DND-41 (cell line): ENCODE measurements around the gene ABCA7.

ENCODE experiments used
- ATAC-seq: fragments of 200-7000 bp; cut with Tn5 transposase; 3 replicates; pipeline ENCODE4 v1.9.1; 2021; ENCODE audit warnings: low read depth; ENCODE audit not compliant: insufficient read depth
- DNase-seq: peaks from one replicate; pipeline ENCODE4 v3.0.0-alpha.2; 2020
- H2AFZ ChIP-seq: 2 replicates; pipeline ENCODE4 v1.6.0; 2012; ENCODE audit warnings: low read depth, low read length
- H3K27ac ChIP-seq: 2 replicates; pipeline ENCODE4 v1.5.1; 2012; ENCODE audit warnings: low read length, inconsistent platforms
- H3K27me3 ChIP-seq: fragments of 200-600 bp; sonication (generic); 2 replicates; pipeline ENCODE4 v1.6.0; 2012; ENCODE audit warnings: low read length, mild to moderate bottlenecking, inconsistent platforms; ENCODE audit not compliant: insufficient read depth, poor library complexity
- H3K36me3 ChIP-seq: 2 replicates; pipeline ENCODE4 v1.5.1; 2012; ENCODE audit warnings: low read length, inconsistent platforms; ENCODE audit not compliant: insufficient read depth
- H3K4me1 ChIP-seq: 2 replicates; pipeline ENCODE4 v1.5.1; 2012; ENCODE audit warnings: mild to moderate bottlenecking, low read length; ENCODE audit not compliant: insufficient read depth
- H3K4me2 ChIP-seq: 2 replicates; pipeline ENCODE4 v1.6.0; 2012; ENCODE audit warnings: mild to moderate bottlenecking, moderate library complexity, low read length, inconsistent platforms; ENCODE audit not compliant: insufficient read depth
- H3K4me3 ChIP-seq, 2 experiments: fragments of 200-600 bp in 1 of 2; shearing (Covaris generic) in 1 of 2; 2 replicates each; pipeline ENCODE4 v1.5.1; 2012 to 2016; ENCODE audit warnings: inconsistent platforms in 2 of 2, low read length in 2 of 2, mild to moderate bottlenecking in 2 of 2, low read depth in 1 of 2, moderate library complexity in 1 of 2
- H3K79me2 ChIP-seq: 2 replicates; pipeline ENCODE4 v1.6.0; 2012; ENCODE audit warnings: low read length, inconsistent platforms; ENCODE audit not compliant: insufficient read depth
- H3K9ac ChIP-seq: 2 replicates; pipeline ENCODE4 v1.6.0; 2012; ENCODE audit warnings: low read depth, mild to moderate bottlenecking, inconsistent platforms, low read length, moderate library complexity
- H3K9me3 ChIP-seq: 2 replicates; pipeline ENCODE4 v1.5.1; 2012; ENCODE audit warnings: low read length, moderate library complexity, mild to moderate bottlenecking, inconsistent platforms; ENCODE audit not compliant: insufficient read depth, severe bottlenecking
- H4K20me1 ChIP-seq: 2 replicates; pipeline ENCODE4 v1.6.0; 2012; ENCODE audit warnings: low read length; ENCODE audit not compliant: insufficient read depth
- EZH2 ChIP-seq: IDR thresholded peaks from 3 replicates; pipeline ENCODE4 v1.6.1; 2012; ENCODE audit warnings: borderline replicate concordance, low read depth, mild to moderate bottlenecking, moderate library complexity, low read length, inconsistent platforms; ENCODE audit not compliant: severe bottlenecking
- TF ChIP-seq, protein P1 (sequence below): IDR thresholded peaks from 2 replicates; pipeline ENCODE4 v1.5.1; 2012; ENCODE audit warnings: borderline replicate concordance, low read length, moderate library complexity, mild to moderate bottlenecking; ENCODE audit not compliant: poor library complexity, severe bottlenecking; ENCODE audit errors: extremely low read depth

ABCA7 gene

DNA sequence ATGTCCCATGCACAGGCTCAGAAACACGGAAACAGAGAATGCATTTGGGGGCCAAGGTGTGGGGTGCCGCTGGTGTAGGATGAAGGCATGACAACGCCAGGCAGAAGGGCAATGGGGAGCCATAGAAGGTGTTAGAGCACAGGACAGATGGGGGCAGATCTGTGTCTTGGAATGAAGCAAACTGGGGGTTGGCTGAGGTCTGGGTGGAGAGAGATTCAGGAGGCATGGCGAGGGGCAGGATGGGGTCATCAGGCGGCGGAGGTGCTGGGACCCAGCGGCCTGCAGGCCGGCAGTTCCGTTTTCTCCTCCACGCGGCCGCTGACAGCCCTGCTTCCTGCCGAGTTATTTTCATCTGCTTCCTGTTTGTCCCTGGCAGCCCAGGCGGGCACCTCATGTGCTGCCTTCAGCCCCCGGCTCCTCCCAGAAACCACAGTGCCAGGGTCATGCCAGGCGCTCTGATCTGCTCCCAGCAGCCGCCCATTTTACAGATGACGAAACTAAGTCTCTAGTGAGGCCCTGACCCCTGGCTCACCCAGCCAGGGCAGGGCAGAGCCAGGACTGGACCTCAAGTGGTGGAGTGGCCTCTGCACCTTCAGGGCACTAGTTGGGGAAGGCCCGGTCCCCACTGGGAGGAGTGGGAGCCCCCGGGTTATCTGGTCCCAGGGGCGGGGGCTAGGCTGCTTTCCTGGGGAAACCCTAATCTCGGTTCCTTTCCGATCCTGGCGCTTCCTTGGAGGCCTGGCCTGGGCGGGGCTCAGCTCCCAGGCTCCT lies 29.3 kb downstream of the ABCA7 start:
- no peaks in the 10 kb centered on the region for H3K9me3 ChIP-seq
- peak overlapping the region in 1 of 2 experiments; percentile 84; a peak in 2 of 4 replicates for H3K4me3 ChIP-seq
- ATAC-seq (no peak), DNase-seq (peak; percentile 59)
- peaks cover 32% of the 10 kb centered on the region for H4K20me1 ChIP-seq
- H3K9ac ChIP-seq, result peak overlapping the region; percentile 96
- no peaks in the 10 kb centered on the region for H3K27me3 ChIP-seq
- H3K36me3 ChIP-seq, result peaks cover 40% of the 10 kb centered on the region
- TF ChIP-seq EZH2, result no peak
- TF ChIP-seq, protein P1, sequence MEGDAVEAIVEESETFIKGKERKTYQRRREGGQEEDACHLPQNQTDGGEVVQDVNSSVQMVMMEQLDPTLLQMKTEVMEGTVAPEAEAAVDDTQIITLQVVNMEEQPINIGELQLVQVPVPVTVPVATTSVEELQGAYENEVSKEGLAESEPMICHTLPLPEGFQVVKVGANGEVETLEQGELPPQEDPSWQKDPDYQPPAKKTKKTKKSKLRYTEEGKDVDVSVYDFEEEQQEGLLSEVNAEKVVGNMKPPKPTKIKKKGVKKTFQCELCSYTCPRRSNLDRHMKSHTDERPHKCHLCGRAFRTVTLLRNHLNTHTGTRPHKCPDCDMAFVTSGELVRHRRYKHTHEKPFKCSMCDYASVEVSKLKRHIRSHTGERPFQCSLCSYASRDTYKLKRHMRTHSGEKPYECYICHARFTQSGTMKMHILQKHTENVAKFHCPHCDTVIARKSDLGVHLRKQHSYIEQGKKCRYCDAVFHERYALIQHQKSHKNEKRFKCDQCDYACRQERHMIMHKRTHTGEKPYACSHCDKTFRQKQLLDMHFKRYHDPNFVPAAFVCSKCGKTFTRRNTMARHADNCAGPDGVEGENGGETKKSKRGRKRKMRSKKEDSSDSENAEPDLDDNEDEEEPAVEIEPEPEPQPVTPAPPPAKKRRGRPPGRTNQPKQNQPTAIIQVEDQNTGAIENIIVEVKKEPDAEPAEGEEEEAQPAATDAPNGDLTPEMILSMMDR, result no peak
- peaks cover 52% of the 10 kb centered on the region for H3K4me1 ChIP-seq
- H3K79me2 ChIP-seq, result peaks cover 48% of the 10 kb centered on the region
- H3K4me2 ChIP-seq, result peak overlapping the region; percentile 92
- no peak overlapping the region for H2AFZ ChIP-seq
- H3K27ac ChIP-seq, result peak overlapping the region; percentile 83

DNA sequence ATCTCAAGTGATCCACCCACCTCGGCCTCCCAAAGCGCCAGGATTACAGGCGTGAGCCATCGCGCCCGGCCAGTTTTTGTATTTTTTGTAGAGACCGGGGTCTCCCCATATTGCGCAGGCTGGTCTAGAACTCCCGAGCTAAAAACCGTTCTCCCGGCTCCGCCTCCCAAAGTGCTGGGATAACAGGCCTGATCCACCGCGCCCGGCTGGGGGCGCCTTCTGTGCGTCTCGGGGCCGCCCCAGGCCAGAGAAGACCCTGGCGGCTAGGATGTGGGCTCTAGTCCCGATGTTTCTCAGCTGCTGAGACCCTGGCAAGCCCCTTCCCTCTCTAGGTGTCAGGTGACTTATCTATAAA lies 30.6 kb downstream of the ABCA7 start:
- Histone ChIP-seq H3K9me3 (no peaks in the 10 kb centered on the region), H3K4me2 (no peak overlapping the region), H3K79me2 (peaks cover 51% of the 10 kb centered on the region), H4K20me1 (peaks cover 33% of the 10 kb centered on the region), H3K36me3 (peaks cover 49% of the 10 kb centered on the region), H3K4me3 (no peak overlapping the region), H3K9ac (no peak overlapping the region), H3K4me1 (peaks cover 52% of the 10 kb centered on the region), H2AFZ (no peak overlapping the region), H3K27me3 (no peaks in the 10 kb centered on the region), H3K27ac (no peak overlapping the region)
- no peak for DNase-seq
- TF ChIP-seq EZH2, result no peak
- TF ChIP-seq, protein P1, result no peak
- no peak for ATAC-seq

DNA sequence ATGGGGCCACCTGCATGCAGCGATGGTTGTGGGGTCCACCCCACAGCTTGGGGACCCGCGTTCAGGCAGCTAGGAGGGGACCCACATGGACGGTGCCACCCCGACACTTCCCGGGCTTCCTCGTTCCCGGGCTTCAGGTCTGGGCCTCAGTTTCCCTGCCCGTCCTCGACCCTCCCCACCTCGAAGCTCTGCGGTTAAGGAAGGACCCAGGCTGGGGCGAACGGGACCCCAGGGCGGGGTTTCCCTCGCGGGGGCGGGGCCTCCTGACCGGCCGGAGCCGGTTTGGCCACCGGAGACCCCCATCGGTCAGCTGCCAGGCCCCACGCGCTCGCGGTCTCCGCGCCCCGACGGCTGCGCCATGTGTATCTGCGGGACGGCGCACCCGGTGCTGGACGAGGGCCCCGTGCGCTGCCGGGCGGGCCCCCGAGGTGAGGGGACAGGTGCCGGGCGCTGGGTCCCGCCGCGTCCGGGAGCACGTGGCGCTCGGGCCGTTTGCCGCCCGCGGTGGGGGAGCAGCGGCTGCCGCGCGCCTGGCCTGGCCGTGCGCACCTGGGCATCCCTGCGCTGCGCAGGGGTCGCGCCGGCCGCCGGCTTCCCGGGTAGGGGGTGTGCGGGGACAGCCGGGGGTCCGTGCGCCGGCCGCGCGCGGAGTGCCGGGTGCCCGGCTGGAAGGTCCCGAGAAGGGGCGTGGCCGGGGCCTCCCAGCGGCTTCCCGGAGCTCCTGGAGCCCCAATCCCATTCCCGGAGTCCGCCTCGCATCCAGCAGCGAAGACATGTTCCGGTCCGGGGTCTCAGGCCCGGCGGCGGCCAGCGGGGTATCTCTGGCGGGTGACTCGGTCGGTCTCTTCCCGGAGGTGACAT lies 31.3 kb downstream of the ABCA7 start:
- TF ChIP-seq EZH2, result no peak
- TF ChIP-seq, protein P1, result no peak
- Histone ChIP-seq H3K36me3 (peaks cover 55% of the 10 kb centered on the region), H3K4me2 (no peak overlapping the region), H3K27ac (no peak overlapping the region), H3K9me3 (no peaks in the 10 kb centered on the region), H2AFZ (no peak overlapping the region), H3K27me3 (no peaks in the 10 kb centered on the region), H3K4me1 (peaks cover 52% of the 10 kb centered on the region), H3K79me2 (peaks cover 54% of the 10 kb centered on the region), H4K20me1 (peaks cover 38% of the 10 kb centered on the region), H3K9ac (no peak overlapping the region), H3K4me3 (no peak overlapping the region)
- no peak for ATAC-seq
- no peak for DNase-seq
